ENCODE results near the gene ZNF211.

The ZNF211 gene

DNA sequence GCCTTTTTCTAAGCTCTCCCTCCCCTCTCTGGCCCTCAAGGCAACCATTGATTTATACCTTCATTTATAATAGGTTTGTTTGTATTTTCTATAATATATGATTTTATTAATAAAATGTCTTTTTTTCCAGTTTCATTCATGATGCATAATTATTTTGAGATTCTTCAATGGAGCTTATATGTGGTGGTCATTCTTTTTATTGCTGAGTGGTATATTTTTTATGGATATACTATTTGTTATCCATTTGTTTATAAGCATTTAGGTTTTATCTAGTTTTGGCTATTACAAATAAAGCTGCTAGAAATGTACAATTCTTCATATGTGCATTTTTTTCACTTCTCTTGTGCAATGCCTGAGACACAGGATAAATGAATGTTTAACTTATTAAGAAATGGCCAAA is 10.8 kb downstream of the ZNF211 start:
- no peak for TF ChIP-seq CTCF (IDR thresholded peaks at IDR 0.05)
- Histone ChIP-seq H3K36me3 (peaks cover 44 to 59% (median 54%) of the 10 kb centered on the region in 3 donors), H3K27me3 (no peaks in the 10 kb centered on the region), H3K27ac (no peak overlapping the region), H3K4me1 (no peaks in the 10 kb centered on the region), H3K4me3 (no peak overlapping the region), H3K9me3 (peaks cover 3 to 92% (median 57%) of the 10 kb centered on the region in 3 donors)
- intact Hi-C loops (cut with DNase I; ENCODE audit: low total_unique reads): no loop called here
- DNase-seq: no peak

DNA sequence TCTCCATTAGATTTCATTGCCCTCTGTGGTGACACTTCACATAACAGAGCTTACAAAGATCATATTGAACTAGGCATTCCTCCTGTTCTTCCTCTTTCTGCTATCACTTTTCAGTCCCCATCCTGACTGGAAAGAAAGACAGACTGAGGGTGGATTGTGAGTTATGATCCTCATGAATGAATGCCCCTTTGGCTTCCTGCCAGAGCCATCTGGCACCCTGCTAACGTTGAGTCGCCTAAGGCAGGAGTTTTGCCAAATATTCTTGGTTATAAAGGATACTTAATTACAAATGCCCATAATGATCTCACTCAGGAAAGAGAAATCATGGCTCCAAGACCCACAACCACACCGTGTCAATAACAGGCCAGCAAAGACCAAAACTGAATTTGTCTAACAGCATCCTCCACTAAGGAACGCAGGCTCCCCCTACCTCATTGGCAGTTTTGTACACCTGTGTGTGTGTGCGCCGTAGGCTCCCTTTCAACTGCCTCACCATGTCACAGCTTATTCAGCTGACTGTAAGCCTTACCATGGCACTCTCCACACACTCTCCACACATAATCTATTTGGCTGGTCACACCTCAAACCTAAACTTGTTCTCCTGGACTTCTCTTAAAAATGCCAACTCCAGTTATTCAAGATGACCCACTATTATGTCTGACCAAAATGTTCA is 15.5 kb downstream of the ZNF211 start:
- TF ChIP-seq CTCF (IDR thresholded peaks at IDR 0.05): no peak
- intact Hi-C loops (cut with DNase I; ENCODE audit: low total_unique reads): no loop called here
- peaks cover 0 to 14% (median 7%) of the 10 kb centered on the region in 3 donors for H3K36me3 ChIP-seq
- H3K27me3 ChIP-seq: no peaks in the 10 kb centered on the region
- H3K9me3 ChIP-seq: peaks cover 2 to 63% (median 21%) of the 10 kb centered on the region in 3 donors
- no peak overlapping the region for H3K4me3 ChIP-seq
- H3K27ac ChIP-seq: no peak overlapping the region
- no peaks in the 10 kb centered on the region for H3K4me1 ChIP-seq
- no peak for DNase-seq

DNA sequence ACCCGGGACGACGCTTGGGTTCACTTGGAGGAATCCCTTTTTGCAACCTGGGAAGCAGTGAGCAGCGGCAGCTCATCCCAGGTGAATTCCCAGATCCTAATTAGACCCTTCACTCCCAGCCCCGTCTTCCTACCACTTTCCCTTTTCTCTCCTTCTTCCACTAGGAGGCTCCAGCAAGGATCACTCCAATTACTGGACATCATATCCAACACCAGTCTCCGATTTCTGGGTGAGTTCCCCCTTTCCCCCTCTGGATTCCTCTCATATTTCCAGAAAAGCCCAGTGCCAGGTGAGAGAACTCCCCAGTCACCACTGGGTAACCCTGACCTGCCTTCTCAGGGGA is 18.7 kb downstream of the ZNF211 start:
- H3K27ac ChIP-seq: no peak overlapping the region
- TF ChIP-seq CTCF (IDR thresholded peaks at IDR 0.05): no peak
- intact Hi-C loops (cut with DNase I; ENCODE audit: low total_unique reads): no loop called here
- H3K4me1 ChIP-seq: no peaks in the 10 kb centered on the region
- H3K36me3 ChIP-seq: no peaks in the 10 kb centered on the region
- peaks cover 0 to 44% (median 19%) of the 10 kb centered on the region in 3 donors for H3K9me3 ChIP-seq
- DNase-seq: no peak
- H3K27me3 ChIP-seq: no peaks in the 10 kb centered on the region
- H3K4me3 ChIP-seq: no peak overlapping the region

GRCh38 chr19:57653689-57654088 is 20.7 kb downstream of the ZNF211 start:
- no peaks in the 10 kb centered on the region for H3K4me1 ChIP-seq
- H3K27me3 ChIP-seq: no peaks in the 10 kb centered on the region
- H3K9me3 ChIP-seq: peaks cover 0 to 28% (median 14%) of the 10 kb centered on the region in 3 donors
- H3K36me3 ChIP-seq: no peaks in the 10 kb centered on the region
- intact Hi-C loops (cut with DNase I; ENCODE audit: low total_unique reads): no loop called here
- no peak overlapping the region for H3K4me3 ChIP-seq
- H3K27ac ChIP-seq: no peak overlapping the region
- no peak for DNase-seq
- TF ChIP-seq CTCF (IDR thresholded peaks at IDR 0.05): no peak

DNA sequence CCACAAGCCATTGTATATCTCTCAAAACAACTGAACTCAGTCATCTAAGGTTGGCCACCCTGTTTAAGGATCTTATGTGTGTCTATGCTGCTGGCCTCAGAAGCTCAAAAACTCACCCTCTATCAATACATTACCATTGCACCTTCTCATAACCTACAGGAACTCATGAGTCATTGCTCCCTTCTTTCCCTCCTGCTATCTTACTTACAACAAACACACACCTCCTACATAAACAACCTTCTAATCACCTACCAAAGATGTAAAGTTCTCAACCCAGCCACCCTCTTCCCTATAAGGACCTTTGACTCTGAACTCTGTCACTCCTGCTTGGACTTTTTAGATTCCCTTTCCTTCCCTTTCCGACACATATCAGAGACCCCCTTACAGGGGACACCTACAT is 22.5 kb downstream of the ZNF211 start:
- intact Hi-C loops (cut with DNase I; ENCODE audit: low total_unique reads): no loop called here
- no peak overlapping the region for H3K27ac ChIP-seq
- DNase-seq: no peak
- no peak for TF ChIP-seq CTCF (IDR thresholded peaks at IDR 0.05)
- H3K4me1 ChIP-seq: no peaks in the 10 kb centered on the region
- H3K4me3 ChIP-seq: no peak overlapping the region
- H3K27me3 ChIP-seq: no peaks in the 10 kb centered on the region
- peaks cover 0 to 24% (median 14%) of the 10 kb centered on the region in 3 donors for H3K9me3 ChIP-seq
- H3K36me3 ChIP-seq: no peaks in the 10 kb centered on the region

GRCh38 chr19:57656346-57656745 is 23.4 kb downstream of the ZNF211 start:
- TF ChIP-seq CTCF (IDR thresholded peaks at IDR 0.05): no peak
- intact Hi-C loops (cut with DNase I; ENCODE audit: low total_unique reads): no loop called here
- H3K4me3 ChIP-seq: no peak overlapping the region
- no peaks in the 10 kb centered on the region for H3K4me1 ChIP-seq
- H3K9me3 ChIP-seq: peaks cover 0 to 18% (median 14%) of the 10 kb centered on the region in 3 donors
- DNase-seq: no peak
- no peaks in the 10 kb centered on the region for H3K36me3 ChIP-seq
- H3K27me3 ChIP-seq: no peaks in the 10 kb centered on the region
- no peak overlapping the region for H3K27ac ChIP-seq

Measured in tibial artery (tissue), 4 donors.